GM19351 (cell line): ENCODE data around the gene PMS2.
"Not testable (repeated sequence)": the region's sequence is repeated elsewhere in the genome, so short reads cannot be mapped to it uniquely, and the experiment has no call there.

ENCODE experiments used
- ATAC-seq: cut with Tn5 transposase; IDR thresholded peaks from one replicate; pipeline ENCODE4 v1.9.1; 2021; ENCODE audit warnings: mild to moderate bottlenecking, moderate library complexity; ENCODE audit not compliant: unreplicated experiment

PMS2 gene

DNA sequence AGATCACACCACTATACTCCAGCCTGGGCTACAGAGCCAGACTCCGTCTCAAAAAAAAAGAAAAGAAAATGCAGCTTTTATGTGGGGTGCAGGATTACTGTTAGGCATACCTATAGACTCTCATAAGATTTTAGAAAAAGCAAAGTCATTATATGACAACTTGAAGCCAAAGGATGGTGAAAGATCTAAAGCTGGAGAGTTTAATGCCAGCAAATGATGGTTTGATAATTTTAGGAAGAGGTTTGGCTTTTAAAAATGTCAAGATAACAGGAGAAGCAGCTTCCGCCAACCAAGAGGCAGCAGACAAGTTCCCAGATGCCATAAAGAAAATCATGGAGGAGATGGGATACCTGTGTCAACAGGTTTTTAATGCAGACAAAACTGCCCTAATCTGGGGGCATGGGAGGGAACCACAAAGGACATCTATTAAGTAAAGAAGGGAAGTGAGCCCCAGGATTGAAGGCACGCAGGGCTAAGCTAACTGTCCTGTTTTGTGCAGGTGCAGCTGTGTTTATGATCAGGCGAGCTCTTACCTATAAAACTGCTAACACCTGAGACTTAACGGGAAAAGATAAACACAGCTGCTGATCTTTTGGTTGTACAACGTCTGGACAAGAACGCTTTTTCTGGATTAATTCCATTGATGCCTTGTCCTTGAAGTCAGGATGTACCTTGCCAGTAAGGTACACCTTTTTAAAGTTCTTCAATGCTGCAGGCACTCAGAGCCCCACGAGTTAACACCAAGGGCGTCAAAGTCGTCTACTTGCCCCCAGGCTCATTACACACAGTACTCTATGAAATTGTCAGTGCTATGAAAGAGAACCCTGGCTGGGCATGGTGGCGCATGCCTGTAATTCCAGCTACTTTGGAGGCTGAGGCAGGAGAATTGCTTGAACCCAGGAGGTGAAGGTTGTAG, 11.8 kb upstream of the PMS2 start:
- no peak for ATAC-seq

DNA sequence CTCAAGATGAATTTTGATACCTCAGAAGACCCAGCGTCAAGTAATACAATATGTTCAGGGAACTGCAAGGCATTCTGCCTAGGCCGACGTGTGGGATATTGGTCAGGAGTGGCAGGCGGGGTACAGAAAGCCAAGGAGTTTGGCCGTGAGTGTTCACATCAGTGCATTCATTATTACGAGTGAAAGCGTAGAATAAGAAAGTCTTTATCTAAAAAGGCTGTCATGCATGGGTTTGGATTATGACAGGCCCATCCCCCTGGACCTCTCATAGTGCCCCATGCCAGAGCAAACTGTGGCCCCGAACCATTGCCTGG, 7.8 kb upstream of the PMS2 start:
- no peak for ATAC-seq

DNA sequence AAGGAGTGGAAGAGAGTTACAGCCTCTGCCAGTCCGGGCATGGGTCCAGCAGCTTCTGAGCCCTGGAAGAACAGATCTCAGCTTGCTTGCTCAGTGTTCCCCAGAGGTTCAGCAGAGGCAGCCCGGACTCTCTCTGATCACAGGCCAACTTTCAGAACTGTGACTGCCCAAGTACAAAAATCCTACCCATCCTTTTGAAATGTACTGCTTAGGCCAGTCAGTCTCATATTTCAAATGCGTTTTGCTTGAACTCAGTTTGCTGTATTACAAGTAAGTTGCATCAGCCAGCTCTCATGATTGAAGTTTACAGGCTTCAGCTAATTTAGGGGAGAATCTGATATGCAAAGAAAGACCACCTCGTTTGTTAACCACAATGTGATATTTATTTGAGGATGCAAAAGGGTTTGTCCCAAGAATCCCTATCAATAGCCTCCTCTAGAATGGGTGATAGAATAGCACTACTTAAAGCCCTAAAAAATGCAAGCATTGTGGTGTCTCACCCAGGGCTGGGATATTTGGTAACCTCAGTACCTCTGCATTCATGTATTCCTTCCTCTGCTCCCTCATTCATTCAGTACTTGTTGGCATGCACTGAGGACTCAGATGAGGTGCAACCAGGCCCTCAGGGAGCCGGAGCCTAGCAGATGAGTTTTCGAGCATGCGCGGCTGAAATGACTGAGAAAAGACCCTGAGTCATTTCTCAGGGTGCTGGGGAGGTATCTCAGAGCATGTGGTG, 7.2 kb upstream of the PMS2 start:
- no peak for ATAC-seq

DNA sequence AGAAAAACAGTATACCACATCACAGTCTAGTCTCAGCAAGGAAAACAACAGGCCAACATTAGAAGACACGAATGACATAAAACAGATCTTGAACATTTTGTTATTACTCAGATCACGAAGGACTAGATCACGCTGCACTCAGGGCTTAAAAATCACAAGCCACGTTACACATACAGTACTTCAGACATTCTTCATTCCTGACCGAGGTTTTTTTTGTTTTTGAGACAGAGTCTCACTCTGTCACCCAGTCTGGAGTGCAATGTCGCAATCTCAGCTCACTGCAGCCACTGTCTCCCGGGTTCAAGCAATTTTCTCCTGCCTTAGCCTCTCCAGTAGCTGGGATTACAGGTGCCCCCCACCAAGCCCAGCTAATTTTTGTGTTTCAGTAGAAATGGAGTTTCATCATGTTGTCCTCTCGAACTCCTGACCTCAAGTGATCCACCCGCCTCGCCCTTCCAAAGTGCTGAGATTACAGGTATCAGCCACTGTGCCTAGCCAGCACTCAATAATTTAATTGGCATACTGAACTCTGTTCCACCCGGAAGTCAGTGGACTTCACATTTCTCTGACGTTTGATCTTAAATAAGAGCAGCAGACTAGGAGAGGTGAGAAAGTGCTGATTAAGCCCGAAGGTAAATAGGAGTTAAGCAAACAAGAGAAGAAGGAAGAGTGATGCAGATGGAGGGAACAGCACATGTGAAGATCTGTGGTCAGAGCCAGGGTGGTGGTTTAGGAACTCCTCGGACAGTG, 3.7 kb upstream of the PMS2 start:
- no peak for ATAC-seq

- no peak for ATAC-seq
These were observed 2.7 kb upstream of the PMS2 start for GRCh38 chr7:6011541-6011940.

- ATAC-seq, result not testable (repeated sequence)
These were observed 1.5 kb upstream of the PMS2 start for GRCh38 chr7:6010370-6010769.

DNA sequence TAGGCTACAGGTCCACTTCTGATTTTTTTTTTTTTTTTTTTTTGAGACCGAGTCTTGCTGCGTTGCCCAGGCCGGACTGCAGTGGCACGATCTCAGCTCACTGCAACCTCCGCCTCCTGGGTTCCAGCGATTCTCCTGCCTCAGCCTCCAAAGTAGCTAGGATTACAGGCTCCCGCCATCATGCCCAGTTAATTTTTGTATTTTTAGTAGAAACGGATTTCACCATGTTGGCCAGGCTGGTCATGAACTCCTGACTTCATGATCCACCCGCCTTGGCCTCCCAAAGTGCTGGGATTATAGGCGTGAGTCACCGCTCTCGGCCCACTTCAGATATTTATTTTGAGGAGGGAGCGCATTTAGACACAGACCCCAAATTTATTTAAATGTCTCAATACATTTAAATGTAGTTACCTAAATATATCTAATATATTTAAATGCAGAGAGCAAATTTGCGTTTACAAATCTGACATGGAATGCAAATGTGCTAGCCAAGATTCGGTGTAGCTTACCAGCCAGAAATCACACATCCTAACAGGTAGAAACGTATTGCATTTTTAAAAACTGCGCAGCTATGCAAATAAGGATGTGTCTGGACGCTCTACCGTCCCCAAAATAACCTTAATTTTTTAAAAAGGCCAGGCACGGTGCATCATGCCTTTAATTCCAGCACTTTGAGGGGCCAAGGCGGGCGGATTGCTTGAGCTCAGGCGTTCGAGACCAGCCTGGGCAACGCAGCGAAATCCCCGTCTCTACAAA, 836 bp downstream of the PMS2 start:
- ATAC-seq, result not testable (repeated sequence)

- ATAC-seq, result no peak
These were observed 1.5 kb downstream of the PMS2 start for GRCh38 chr7:6007386-6007785.

GRCh38 chr7:5997210-5997808, 11.5 kb downstream of the PMS2 start:
- no peak for ATAC-seq

DNA sequence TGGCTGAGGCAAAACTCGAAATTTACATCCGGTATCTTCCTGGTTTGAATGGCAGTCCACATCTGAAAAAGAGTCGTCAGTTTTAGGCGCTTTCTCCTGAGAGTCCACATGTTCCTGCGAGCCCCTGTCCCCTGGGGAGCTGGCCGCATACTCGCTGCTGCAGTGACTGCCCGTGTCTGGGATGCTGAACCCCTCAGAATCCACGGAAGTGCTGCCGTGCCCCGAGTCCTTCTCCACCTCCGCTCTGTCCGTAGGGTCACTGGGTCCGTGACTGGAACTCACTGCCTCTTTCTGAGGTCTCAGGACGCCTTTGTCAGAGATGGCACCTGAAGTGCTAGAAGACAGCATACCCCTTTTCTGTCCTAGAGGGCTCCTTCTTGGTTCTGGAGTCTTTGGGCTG, 21.8 kb downstream of the PMS2 start:
- not testable (repeated sequence) for ATAC-seq

GRCh38 chr7:5979680-5980314, 29.1 kb downstream of the PMS2 start:
- not testable (repeated sequence) for ATAC-seq

DNA sequence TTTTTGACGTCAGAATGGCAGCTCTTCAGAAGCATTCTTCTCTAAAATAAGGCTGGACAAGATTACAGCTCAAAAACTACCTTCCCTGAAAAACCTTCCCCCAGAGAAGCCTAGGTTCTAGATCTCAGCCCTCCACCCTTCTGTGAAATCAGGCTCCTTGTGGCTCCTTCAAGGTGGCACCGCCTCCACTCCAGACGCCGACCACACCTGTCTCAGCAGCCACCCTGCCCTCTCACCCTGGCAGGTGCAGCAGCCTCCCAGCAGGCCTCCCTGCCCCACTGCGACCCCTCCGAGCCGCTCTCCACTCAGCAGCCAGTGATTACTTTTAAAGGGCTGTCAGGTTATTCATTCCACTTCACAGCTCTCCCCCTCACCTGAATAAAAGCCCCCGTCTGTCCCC, 35.3 kb downstream of the PMS2 start:
- ATAC-seq, result not testable (repeated sequence)

DNA sequence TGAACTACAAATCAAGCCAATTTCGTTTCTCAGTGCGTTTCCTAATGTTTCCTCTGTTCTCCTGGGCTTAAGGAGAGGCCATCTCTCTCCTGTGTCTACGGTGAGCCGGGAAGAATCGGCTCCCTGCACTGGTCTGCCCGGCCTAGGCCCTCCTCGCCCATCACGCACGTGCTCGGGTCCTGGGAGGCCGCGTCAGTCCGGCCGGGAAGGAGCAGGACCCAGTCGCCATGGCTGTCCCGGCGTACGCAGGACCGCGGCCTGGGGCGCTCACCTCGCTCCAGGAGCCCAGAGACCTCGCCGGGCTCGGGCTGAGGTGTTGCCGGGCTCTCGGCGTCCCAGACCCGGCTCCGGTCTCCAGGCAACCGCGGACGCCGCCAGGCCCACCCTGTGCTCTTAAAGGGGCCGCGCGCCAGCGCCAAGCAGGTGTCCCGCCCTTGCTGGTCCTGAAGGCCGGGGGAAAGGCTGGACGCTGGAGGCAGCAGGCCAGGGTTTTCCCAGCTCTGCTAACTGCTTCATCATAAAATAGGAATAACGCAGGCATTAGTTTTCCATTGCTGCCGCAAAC, 38.4 kb downstream of the PMS2 start, which contains the start of gene RSPH10B:
Gene RSPH10B (minus strand): TSS at position 343 of the 565 bp plus-strand sequence. CDS start 3,573 bp downstream, outside the sequence.
- ATAC-seq, result not testable (repeated sequence)

GRCh38 chr7:5963810-5964209, 45.0 kb downstream of the PMS2 start:
- ATAC-seq, result not testable (repeated sequence)

GRCh38 chr7:5963205-5963604, 45.6 kb downstream of the PMS2 start:
- ATAC-seq, result not testable (repeated sequence)

DNA sequence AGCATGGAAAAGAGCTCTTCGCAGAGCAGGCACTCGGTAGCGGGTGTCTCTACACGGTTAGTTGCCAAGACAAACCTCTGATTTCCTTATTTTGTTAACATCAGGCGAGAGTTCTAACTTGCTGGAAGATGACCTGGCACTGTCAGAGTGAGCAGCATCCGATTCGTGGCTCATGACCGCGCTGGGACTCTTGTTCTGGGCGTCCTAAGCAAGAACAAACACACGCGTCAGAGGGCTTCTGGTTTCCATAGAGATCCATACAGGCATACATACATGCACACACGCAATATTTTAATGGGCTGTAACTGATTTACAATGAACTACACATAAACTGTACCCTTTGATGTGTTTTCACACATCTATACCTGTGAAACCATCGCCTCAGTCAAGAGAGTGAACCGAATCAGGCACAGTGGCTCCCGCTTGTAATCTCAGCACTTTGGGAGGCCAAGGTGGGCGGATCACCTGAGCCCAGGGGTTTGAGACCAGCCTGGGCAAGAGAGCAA, 73.9 kb downstream of the PMS2 start:
- ATAC-seq, result not testable (repeated sequence)

DNA sequence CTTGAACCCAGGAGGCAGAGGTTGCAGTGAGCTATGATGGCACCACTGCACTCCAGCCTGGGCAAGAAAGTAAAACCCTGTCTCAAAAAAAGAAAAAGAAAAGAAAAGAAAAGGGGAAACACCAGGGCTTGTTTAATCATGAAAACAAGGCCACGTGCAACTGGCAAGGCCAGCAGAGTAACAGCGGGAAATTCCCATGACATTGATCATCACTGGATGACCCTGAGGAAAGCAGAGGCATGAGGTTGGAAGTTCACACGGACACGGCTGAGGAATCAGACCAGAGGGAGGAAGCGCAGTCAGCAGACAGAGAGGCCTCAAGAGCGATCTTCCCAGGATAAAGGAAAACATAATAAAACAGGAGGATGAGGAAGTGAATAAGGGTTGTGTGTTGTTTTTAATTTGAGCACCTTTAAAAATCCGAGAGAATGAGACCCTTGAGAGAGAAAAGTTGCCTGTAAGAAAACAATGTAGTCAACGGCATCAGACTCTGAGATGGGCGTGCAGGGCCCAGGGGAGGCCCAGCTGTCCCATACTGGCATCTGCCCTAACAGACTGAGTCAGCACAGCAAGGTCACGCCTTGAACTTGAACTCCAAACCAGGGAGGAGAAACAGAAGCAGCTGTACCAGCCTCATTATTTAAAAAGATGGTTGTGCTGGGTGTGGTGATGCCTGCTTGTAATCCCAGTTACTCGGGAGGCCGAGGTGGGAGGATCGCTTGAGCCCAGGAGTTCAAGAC, 76.8 kb downstream of the PMS2 start:
- not testable (repeated sequence) for ATAC-seq

DNA sequence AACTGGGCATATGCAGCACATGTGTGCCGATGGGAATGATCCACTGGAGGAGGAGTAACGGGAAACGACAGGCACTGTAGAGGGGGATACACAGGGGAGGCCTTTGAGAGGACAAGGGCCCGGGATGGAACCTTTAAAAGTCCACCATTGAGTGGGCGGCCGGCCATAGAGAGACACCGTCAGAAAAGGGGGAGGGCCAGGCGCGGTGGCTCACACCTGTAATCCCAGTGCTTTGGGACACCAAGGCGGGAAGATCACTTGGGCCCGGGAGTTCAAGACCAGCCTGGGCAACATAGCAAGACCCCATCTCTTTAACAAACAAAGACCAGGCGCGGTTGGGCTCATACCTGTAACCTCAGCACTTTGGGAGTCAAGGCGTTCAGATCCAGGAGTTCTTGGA, 77.6 kb downstream of the PMS2 start:
- ATAC-seq, result not testable (repeated sequence)
